Breast epithelium (tissue), 4 donors: ENCODE results near the gene TNFRSF12A. TPM values are rescaled to one million over a fixed set of nuclear protein-coding genes. Genes with fewer than 3 reads are reported as not detected.
A peak's percentile ranks its signal among the peaks of the same experiment; 100 is the strongest.

ENCODE experiments used
- DNase-seq, 2 donors: peaks; one replicate each; pipeline ENCODE4 v3.0.0-alpha.2; 2019; ENCODE audit warnings: low spot score in 2 of 2
- H3K27ac ChIP-seq, 2 donors: fragments of 200-600 bp; sonication (generic) in 1 of 2; one replicate each; pipeline ENCODE4 v1.5.1; 2016 to 2019; ENCODE audit warnings: mild to moderate bottlenecking in 1 of 2
- H3K27me3 ChIP-seq, 2 donors: fragments of 200-600 bp; sonication (generic) in 1 of 2; one replicate each; pipeline versions ENCODE4 v1.5.1 to v1.6.0; 2017 to 2019; ENCODE audit warnings: control low read depth in 1 of 2, mild to moderate bottlenecking in 1 of 2
- H3K36me3 ChIP-seq: fragments of 200-600 bp; one replicate; pipeline ENCODE4 v1.5.1; 2019
- H3K4me1 ChIP-seq, 2 donors: fragments of 200-600 bp; sonication (generic); one replicate each; pipeline ENCODE4 v1.5.1; 2016 to 2019; ENCODE audit warnings: control low read depth in 1 of 2
- H3K4me3 ChIP-seq, 3 donors: fragments of 200-600 bp; sonication (generic); 1 replicate in 2 of 3; 2 replicates in 1 of 3; pipeline ENCODE4 v1.5.1; 2016 to 2019; ENCODE audit warnings: mild to moderate bottlenecking in 3 of 3, moderate library complexity in 2 of 3
- H3K9me3 ChIP-seq, 2 donors: fragments of 200-600 bp; sonication (generic) in 1 of 2; one replicate each; pipeline ENCODE4 v1.5.1; 2016 to 2019; ENCODE audit warnings: control low read depth in 1 of 2
- CTCF ChIP-seq, 3 donors: fragments of 450-650 bp; IDR thresholded peaks; one replicate each; pipeline ENCODE4 v1.5.1; 2016 to 2017; ENCODE audit warnings: antibody characterized with exemption in 3 of 3, mild to moderate bottlenecking in 3 of 3, moderate library complexity in 3 of 3
- POLR2A ChIP-seq: fragments of 450-650 bp; IDR thresholded peaks from one replicate; pipeline ENCODE4 v1.6.1; 2016; ENCODE audit warnings: antibody characterized with exemption, mild to moderate bottlenecking, moderate library complexity
- POLR2AphosphoS5 ChIP-seq, 3 donors: sonication (generic); formaldehyde crosslinking; IDR thresholded peaks; one replicate each; pipeline ENCODE4 v1.6.1; 2017; ENCODE audit warnings: antibody characterized with exemption in 3 of 3
- intact Hi-C: fragments of 100-400 bp; cut with DNase I; formaldehyde crosslinking; loops from one replicate; pipeline ENCODE4 v1.15.1; 2023; ENCODE audit warnings: low total_unique reads
- total RNA-seq, 3 donors: library from RNA; depleted of rRNA; stranded (reverse); fragments of >200 nt; gene quantifications; one replicate each; pipeline ENCODE4 v1.1.0, GENCODE V29; 2016

The TNFRSF12A gene
- total RNA-seq, 3 donors from 2014 or later, result 6.9 to 74.1 (median 36.7) TPM

GRCh38 chr16:3019594-3020246, 448 bp upstream of the TNFRSF12A start:
- Histone ChIP-seq H3K9me3 (no peaks in the 10 kb centered on the region), H3K36me3 (no peaks in the 10 kb centered on the region), H3K4me3 (peak overlapping the region; percentile 52 to 88 (median 70)), H3K27ac (peak overlapping the region; percentile 96 to 98), H3K4me1 (peaks cover 15 to 16% of the 10 kb centered on the region in 2 donors), H3K27me3 (peaks cover 3 to 11% of the 10 kb centered on the region in 2 donors)
- intact Hi-C loops, result no loop called here
- DNase-seq, result no peak
- no peak for TF ChIP-seq POLR2AphosphoS5 (IDR thresholded peaks at IDR 0.05)
- no peak for TF ChIP-seq CTCF (IDR thresholded peaks at IDR 0.05)
- TF ChIP-seq POLR2A, result no peak

GRCh38 chr16:3020604-3021448, 658 bp downstream of the TNFRSF12A start:
- Histone ChIP-seq H3K27me3 (peaks cover 3 to 11% of the 10 kb centered on the region in 2 donors), H3K9me3 (no peaks in the 10 kb centered on the region), H3K27ac (peak overlapping the region; percentile 96 to 98), H3K4me3 (peak overlapping the region; percentile 52 to 88 (median 70)), H3K4me1 (peaks cover 15 to 16% of the 10 kb centered on the region in 2 donors), H3K36me3 (no peaks in the 10 kb centered on the region)
- intact Hi-C loops, result no loop called here
- TF ChIP-seq CTCF (IDR thresholded peaks at IDR 0.05) (no peak), POLR2A (peak; percentile 4), POLR2AphosphoS5 (IDR thresholded peaks at IDR 0.05) (peak; percentile 68 to 93 (median 87))
- peak; percentile 91 to 93 for DNase-seq

GRCh38 chr16:3021449-3022207, 1.5 kb downstream of the TNFRSF12A start:
- peak; percentile 83 to 84 for DNase-seq
- intact Hi-C loops, result no loop called here
- Histone ChIP-seq H3K27me3 (peaks cover 3 to 11% of the 10 kb centered on the region in 2 donors), H3K4me3 (peak overlapping the region; percentile 52 to 88 (median 70)), H3K27ac (peak overlapping the region; percentile 96 to 98), H3K36me3 (no peaks in the 10 kb centered on the region), H3K9me3 (no peaks in the 10 kb centered on the region), H3K4me1 (peaks cover 15 to 16% of the 10 kb centered on the region in 2 donors)
- TF ChIP-seq CTCF (IDR thresholded peaks at IDR 0.05), result peak in 2 of 3 donors; percentile 24 to 25
- TF ChIP-seq POLR2A, result no peak

GRCh38 chr16:3022208-3022683, 2.1 kb downstream of the TNFRSF12A start:
- Histone ChIP-seq H3K4me1 (peaks cover 15 to 16% of the 10 kb centered on the region in 2 donors), H3K9me3 (no peaks in the 10 kb centered on the region), H3K4me3 (peak overlapping the region; percentile 52 to 88 (median 70)), H3K36me3 (no peaks in the 10 kb centered on the region), H3K27me3 (peaks cover 3 to 10% of the 10 kb centered on the region in 2 donors), H3K27ac (peak overlapping the region; percentile 96 to 98)
- peak; percentile 92 to 96 for DNase-seq
- TF ChIP-seq POLR2A, result no peak
- peak in 1 of 3 donors; percentile 13 for TF ChIP-seq CTCF (IDR thresholded peaks at IDR 0.05)
- TF ChIP-seq POLR2AphosphoS5 (IDR thresholded peaks at IDR 0.05), result peak; percentile 65 to 80 (median 68)
- intact Hi-C loops, result no loop called here
